Heart left ventricle (tissue), 16 donors: ENCODE data around the gene RRAGB. TPM values are rescaled to one million over a fixed set of nuclear protein-coding genes. Genes with fewer than 3 reads are reported as not detected.

ENCODE experiments used
- ATAC-seq, 4 donors: fragments of 200-7000 bp; cut with Tn5 transposase; one replicate each; pipeline ENCODE4 v1.9.1; 2020 to 2022; ENCODE audit warnings: moderate library complexity in 4 of 4, mild to moderate bottlenecking in 3 of 4, moderate number of reproducible peaks in 1 of 4
- DNase-seq, 5 donors: peaks; one replicate each; pipeline ENCODE4 v3.0.0-alpha.2; 2020
- H3K27ac ChIP-seq, 12 donors: fragments of 200-600 bp; sonication (generic) in 4 of 12; one replicate each; pipeline versions ENCODE4 v1.5.0 to v1.8.0; 2016 to 2022; ENCODE audit warnings: mild to moderate bottlenecking in 2 of 12
- H3K27me3 ChIP-seq, 9 donors: fragments of 200-600 bp; sonication (generic) in 2 of 9; one replicate each; pipeline versions ENCODE4 v1.5.1 to v1.8.0; 2016 to 2022; ENCODE audit warnings: mild to moderate bottlenecking in 3 of 9
- H3K36me3 ChIP-seq, 9 donors: fragments of 200-600 bp; sonication (generic) in 2 of 9; one replicate each; pipeline versions ENCODE4 v1.5.0 to v1.8.0; 2018 to 2022; ENCODE audit warnings: mild to moderate bottlenecking in 2 of 9
- H3K4me1 ChIP-seq, 12 donors: fragments of 200-600 bp; sonication (generic) in 4 of 12; one replicate each; pipeline versions ENCODE4 v1.5.0 to v1.8.0; 2016 to 2022; ENCODE audit warnings: mild to moderate bottlenecking in 3 of 12
- H3K4me3 ChIP-seq, 12 donors: fragments of 200-600 bp; sonication (generic) in 4 of 12; one replicate each; pipeline versions ENCODE4 v1.5.0 to v1.8.0; 2017 to 2022; ENCODE audit warnings: mild to moderate bottlenecking in 9 of 12, moderate library complexity in 4 of 12
- H3K9me3 ChIP-seq, 12 donors: fragments of 200-600 bp; sonication (generic) in 4 of 12; one replicate each; pipeline versions ENCODE4 v1.5.0 to v1.8.0; 2016 to 2022; ENCODE audit warnings: mild to moderate bottlenecking in 1 of 12
- POLR2A ChIP-seq, 2 donors: fragments of 450-650 bp; IDR thresholded peaks; one replicate each; pipeline ENCODE4 v1.6.1; 2017; ENCODE audit warnings: antibody characterized with exemption in 2 of 2, mild to moderate bottlenecking in 2 of 2, moderate library complexity in 2 of 2
- WGBS, 4 donors: extraction: QIAGEN DNeasy Blood & Tissue Kit in 2 of 4; methylation state at CpG; one replicate each; pipeline versions ENCODE4 v1.1.5 to v1.1.7; 2013 to 2018; 5-methylcytosine and 5-hydroxymethylcytosine counted together
- intact Hi-C, 10 donors: fragments of 100-400 bp; cut with DNase I; formaldehyde crosslinking; loops; one replicate each; pipeline versions ENCODE4 v1.11.1 to v1.14.2; 2022
- polyA plus RNA-seq, 2 donors: library from polyadenylated mRNA; stranded (reverse); fragments of 200-250 nt; gene quantifications; one replicate each; pipeline ENCODE4 v1.2.3, GENCODE V29; 2013
- total RNA-seq, 9 donors: library from RNA; depleted of rRNA in 2 of 9; stranded (reverse); fragments of >200 nt in 2 of 9; fragmentation: NEBNext Ultra II Directional in 3 of 9; extraction: Animal tissue kit (Norgen Biotek cat#: 25700) in 3 of 9; gene quantifications; one replicate each; pipeline versions ENCODE4 v1.1.0 to v1.2.4, GENCODE V29; 2016 to 2023
- TF ChIP-seq, protein P1 (sequence below), 12 donors: fragments of 200-600 bp; sonication (generic) in 4 of 12; IDR thresholded peaks; one replicate each; pipeline versions ENCODE4 v1.5.0 to v1.8.0; 2018 to 2022; ENCODE audit warnings: antibody characterized with exemption in 12 of 12, mild to moderate bottlenecking in 5 of 12
- donor health status: ischemic (EF 13 %, LVEDD 7.1; RV severe dilation, severe dysfunction).
- donor health status: healthy with polysubstance abuse.
- donor health status: DM: no; HTN: yes; CAD: no.
- donor health status: DM: no; HTN: no; CAD: no.
- donor health status: ischemic (EF 25% LVEDD 6.9; RV normal size, moderate dysfunction).
- donor health status: ischemic (EF 25% LVEDD 5.7; RV mildly dilated, moderate dysfunction).
- donor health status: healthy.
- donor health status: DM: yes; HTN: yes; CAD: no.
- donor health status: ischemic (EF 35%, LVEDD 5.7; RV mildly dilated, moderate dysfunction).
- donor health status: nonischemic (EF 11% LVEDD 7.7; RV severe dilation, severe dysfunction).
- donor health status: DM: yes; HTN: yes; CAD: no.
- donor health status: PGD.
- donor health status: ischemic (EF 29% LVEDD 5.4; RV normal size, mild dysfunction).
- donor health status: nonischemic (EF 23%, LVEDD 6.1; RV moderate dilation, normal function).

Gene RRAGB
- total and polyA plus RNA-seq, 11 donors: 8.1 to 16.1 (median 11.5) TPM

- no peaks in the 10 kb centered on the region for H3K4me1 ChIP-seq
- no peak for ATAC-seq
- no peak overlapping the region for H3K27ac ChIP-seq
- H3K9me3 ChIP-seq: peaks cover 0 to 21% (median 5%) of the 10 kb centered on the region in 12 donors
- no peaks in the 10 kb centered on the region for H3K36me3 ChIP-seq
- WGBS, 4 donors: 24 to 46% (median 32%) methylated on average over 1 of the region's 1 CpG
- H3K4me3 ChIP-seq: no peak overlapping the region
- DNase-seq: no peak
- intact Hi-C loops: loop anchor here in 2 of 10 donors (5.0 to 10.0 kb wide), 3 partner anchors 52 to 575 kb away; partner anchors contain the start of gene KLF8 (in 1 of the 2)
- H3K27me3 ChIP-seq: no peaks in the 10 kb centered on the region
- TF ChIP-seq POLR2A (IDR thresholded peaks at IDR 0.05): no peak
- TF ChIP-seq, protein P1, sequence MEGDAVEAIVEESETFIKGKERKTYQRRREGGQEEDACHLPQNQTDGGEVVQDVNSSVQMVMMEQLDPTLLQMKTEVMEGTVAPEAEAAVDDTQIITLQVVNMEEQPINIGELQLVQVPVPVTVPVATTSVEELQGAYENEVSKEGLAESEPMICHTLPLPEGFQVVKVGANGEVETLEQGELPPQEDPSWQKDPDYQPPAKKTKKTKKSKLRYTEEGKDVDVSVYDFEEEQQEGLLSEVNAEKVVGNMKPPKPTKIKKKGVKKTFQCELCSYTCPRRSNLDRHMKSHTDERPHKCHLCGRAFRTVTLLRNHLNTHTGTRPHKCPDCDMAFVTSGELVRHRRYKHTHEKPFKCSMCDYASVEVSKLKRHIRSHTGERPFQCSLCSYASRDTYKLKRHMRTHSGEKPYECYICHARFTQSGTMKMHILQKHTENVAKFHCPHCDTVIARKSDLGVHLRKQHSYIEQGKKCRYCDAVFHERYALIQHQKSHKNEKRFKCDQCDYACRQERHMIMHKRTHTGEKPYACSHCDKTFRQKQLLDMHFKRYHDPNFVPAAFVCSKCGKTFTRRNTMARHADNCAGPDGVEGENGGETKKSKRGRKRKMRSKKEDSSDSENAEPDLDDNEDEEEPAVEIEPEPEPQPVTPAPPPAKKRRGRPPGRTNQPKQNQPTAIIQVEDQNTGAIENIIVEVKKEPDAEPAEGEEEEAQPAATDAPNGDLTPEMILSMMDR (IDR thresholded peaks at IDR 0.05): no peak
Measured at GRCh38 chrX:55709735-55710134, 7.8 kb upstream of the RRAGB start.

- H3K27me3 ChIP-seq: no peaks in the 10 kb centered on the region
- no peak overlapping the region for H3K4me3 ChIP-seq
- ATAC-seq: peak in 2 of 4 donors; percentile 50 to 63
- no peaks in the 10 kb centered on the region for H3K4me1 ChIP-seq
- peak in 1 of 5 donors; percentile 13 for DNase-seq
- peaks cover 0 to 21% (median 5%) of the 10 kb centered on the region in 12 donors for H3K9me3 ChIP-seq
- no peaks in the 10 kb centered on the region for H3K36me3 ChIP-seq
- peak overlapping the region in 2 of 12 donors; percentile 14 to 30 for H3K27ac ChIP-seq
- 23 to 52% (median 39%) methylated on average over 3 of the region's 3 CpGs for whole genome bisulfite sequencing, 4 donors
- no peak for TF ChIP-seq POLR2A (IDR thresholded peaks at IDR 0.05)
- TF ChIP-seq, protein P1 (IDR thresholded peaks at IDR 0.05): no peak
- intact Hi-C loops: loop anchor here in 2 of 10 donors (10.0 kb wide), 2 partner anchors 524 to 576 kb away; partner anchors contain the start of gene KLF8 (in 1 of the 2)
Measured at GRCh38 chrX:55710701-55711100, 6.8 kb upstream of the RRAGB start.

- H3K9me3 ChIP-seq: peaks cover 0 to 20% (median 5%) of the 10 kb centered on the region in 12 donors
- ATAC-seq (no peak), DNase-seq (no peak)
- H3K4me3 ChIP-seq: no peak overlapping the region
- H3K27me3 ChIP-seq: no peaks in the 10 kb centered on the region
- no peaks in the 10 kb centered on the region for H3K36me3 ChIP-seq
- intact Hi-C loops: loop anchor here in 2 of 10 donors (10.0 kb wide), 2 partner anchors 521 to 579 kb away; partner anchors contain the start of gene KLF8 (in 1 of the 2)
- peaks cover 0 to 5% (median under 1%) of the 10 kb centered on the region in 12 donors for H3K4me1 ChIP-seq
- 13 to 41% (median 31%) methylated on average over 1 of the region's 1 CpG for WGBS, 4 donors
- no peak for TF ChIP-seq POLR2A (IDR thresholded peaks at IDR 0.05)
- TF ChIP-seq, protein P1 (IDR thresholded peaks at IDR 0.05): no peak
- H3K27ac ChIP-seq: no peak overlapping the region
Measured at GRCh38 chrX:55713631-55714030, 3.9 kb upstream of the RRAGB start.

- Histone ChIP-seq H3K36me3 (peaks cover 0 to under 1% (median 0%) of the 10 kb centered on the region in 9 donors), H3K4me3 (no peak overlapping the region), H3K27me3 (no peaks in the 10 kb centered on the region), H3K4me1 (peaks cover 0 to 10% (median 2%) of the 10 kb centered on the region in 12 donors), H3K27ac (no peak overlapping the region), H3K9me3 (peaks cover 0 to 15% (median 5%) of the 10 kb centered on the region in 12 donors)
- 71 to 87% (median 81%) methylated on average over 5 of the region's 5 CpGs for WGBS, 4 donors
- no peak for ATAC-seq
- TF ChIP-seq POLR2A (IDR thresholded peaks at IDR 0.05): no peak
- TF ChIP-seq, protein P1 (IDR thresholded peaks at IDR 0.05): no peak
- intact Hi-C loops: loop anchor here in 2 of 10 donors (10.0 kb wide), 2 partner anchors 521 to 579 kb away; partner anchors contain the start of gene KLF8 (in 1 of the 2)
- DNase-seq: no peak
Measured at GRCh38 chrX:55714161-55714560, 3.4 kb upstream of the RRAGB start.
